HepG2 (cell line): Measurements from ENCODE around the gene MPIG6B. TPM values are rescaled to one million over a fixed set of nuclear protein-coding genes. Genes with fewer than 3 reads are reported as not detected.

Source experiments
- ATM ChIP-seq: fragments of 450-650 bp; IDR thresholded peaks from 2 replicates; pipeline ENCODE4 v1.7.1; 2017; ENCODE audit warnings: mild to moderate bottlenecking, borderline replicate concordance
- CBFB ChIP-seq: sonication (generic); formaldehyde crosslinking; IDR thresholded peaks from 2 replicates; pipeline ENCODE4 v1.4.0; 2020; ENCODE audit warnings: missing genetic modification reagents
- DRAP1 ChIP-seq: IDR thresholded peaks from 2 replicates; pipeline ENCODE4 v1.6.1; 2016; ENCODE audit warnings: missing genetic modification reagents, missing compliant biosample characterization
- GMEB1 ChIP-seq: sonication (generic); formaldehyde crosslinking; IDR thresholded peaks from 2 replicates; pipeline ENCODE4 v1.5.1; 2020; ENCODE audit warnings: missing genetic modification reagents, mild to moderate bottlenecking, borderline replicate concordance
- NCOR1 ChIP-seq: fragments of 200-600 bp; sonication (generic); IDR thresholded peaks from 2 replicates; pipeline ENCODE4 v1.7.0; 2017; ENCODE audit warnings: antibody characterized with exemption, low read length, borderline replicate concordance
- NFE2L1 ChIP-seq: sonication (generic); formaldehyde crosslinking; IDR thresholded peaks from 2 replicates; pipeline ENCODE4 v1.4.0; 2020; ENCODE audit warnings: missing genetic modification reagents, mild to moderate bottlenecking, borderline replicate concordance
- NFYB ChIP-seq: sonication (generic); formaldehyde crosslinking; IDR thresholded peaks from 2 replicates; pipeline ENCODE4 v1.4.0; 2020; ENCODE audit warnings: missing genetic modification reagents
- NONO ChIP-seq, 2 experiments: fragments of 450-650 bp in 1 of 2; sonication (generic) in 1 of 2; formaldehyde crosslinking in 1 of 2; IDR thresholded peaks in 1 of 2; conservative IDR thresholded peaks in 1 of 2; 2 replicates each; pipeline versions ENCODE4 v1.6.1 to v1.8.0; 2017 to 2022; ENCODE audit warnings: mild to moderate bottlenecking in 1 of 2, missing genetic modification reagents in 1 of 2, moderate library complexity in 1 of 2
- PCBP1 ChIP-seq: fragments of 200-400 bp; formaldehyde crosslinking; IDR thresholded peaks from 2 replicates; pipeline ENCODE4 v1.6.1; 2017; ENCODE audit warnings: mild to moderate bottlenecking, low read depth, low read length, borderline replicate concordance
- RNF219 ChIP-seq: sonication (generic); formaldehyde crosslinking; IDR thresholded peaks from 2 replicates; pipeline ENCODE4 v1.5.0; 2020; ENCODE audit warnings: mild to moderate bottlenecking, missing genetic modification reagents
- SRSF4 ChIP-seq: fragments of 200-400 bp; formaldehyde crosslinking; IDR thresholded peaks from one replicate; pipeline ENCODE4 v1.6.1; 2018; ENCODE audit warnings: mild to moderate bottlenecking, low read depth, low read length, moderate library complexity; ENCODE audit not compliant: poor library complexity, severe bottlenecking
- SRY ChIP-seq: sonication (generic); formaldehyde crosslinking; IDR thresholded peaks from 2 replicates; pipeline ENCODE4 v1.8.0; 2022; ENCODE audit warnings: mild to moderate bottlenecking, missing genetic modification reagents
- ZBTB25 ChIP-seq: IDR thresholded peaks from 2 replicates; pipeline ENCODE4 v1.6.1; 2018; ENCODE audit warnings: missing genetic modification reagents
- ZNF354B ChIP-seq: sonication (generic); formaldehyde crosslinking; IDR thresholded peaks from 2 replicates; pipeline ENCODE4 v1.8.0; 2022; ENCODE audit warnings: mild to moderate bottlenecking, missing genetic modification reagents
- ZNF431 ChIP-seq: sonication (generic); formaldehyde crosslinking; IDR thresholded peaks from 2 replicates; pipeline ENCODE4 v1.9.0; 2022; ENCODE audit warnings: missing genetic modification reagents, low read depth, mild to moderate bottlenecking, borderline replicate concordance
- ZNF512 ChIP-seq: sonication (generic); formaldehyde crosslinking; IDR thresholded peaks from 2 replicates; pipeline ENCODE4 v1.4.0; 2020; ENCODE audit warnings: mild to moderate bottlenecking, missing genetic modification reagents
- ZSCAN29 ChIP-seq: sonication (generic); formaldehyde crosslinking; conservative IDR thresholded peaks from 2 replicates; pipeline ENCODE4 v1.4.0; 2020; ENCODE audit warnings: mild to moderate bottlenecking, missing genetic modification reagents
- ZUFSP ChIP-seq: sonication (generic); formaldehyde crosslinking; IDR thresholded peaks from 2 replicates; pipeline ENCODE4 v1.9.0; 2021; ENCODE audit warnings: missing genetic modification reagents, mild to moderate bottlenecking, borderline replicate concordance
- polyA plus RNA-seq, 8 experiments: library from polyadenylated mRNA; depleted of rRNA in 3 of 8; stranded (reverse) in 7 of 8; unstranded in 1 of 8; fragments of >200 nt; fragmentation: Illumina TruSeq in 4 of 8; extraction: Trizol in 4 of 8; gene quantifications; 2 replicates each; pipeline versions ENCODE4 v1.2.1 to v1.2.3, GENCODE V29; 2011 to 2016; ENCODE audit warnings: low read depth in 4 of 8, missing spikeins in 1 of 8, mixed read lengths in 1 of 8; ENCODE audit not compliant: insufficient read depth in 1 of 8
- total RNA-seq, 5 experiments: library from RNA; depleted of rRNA; stranded (reverse); fragments of >200 nt; fragmentation: Illumina TruSeq; extraction: Trizol; gene quantifications; 2 replicates each; pipeline ENCODE4 v1.2.3, GENCODE V29; 2016; ENCODE audit warnings: low read depth in 1 of 5

The MPIG6B gene
- total and polyA plus RNA-seq, 2 of the 13 experiments (the other 11 are each of a cell fraction or from before 2014, with no cell fraction given): not detected

GRCh38 chr6:31737991-31738979 lies 15.1 kb downstream of the MPIG6B start (continued):
- no peak for TF ChIP-seq SRSF4
- TF ChIP-seq ZBTB25 (CRISPR knock-in tag): peak; percentile 81
- no peak for TF ChIP-seq NONO (IDR thresholded peaks at IDR 0.05)
- TF ChIP-seq NONO (CRISPR knock-in tag; conservative IDR thresholded peaks at IDR 0.05): peak; percentile 84
- TF ChIP-seq ZSCAN29 (CRISPR knock-in tag): peak; percentile 62; the same call in 1 of the 2 replicates
- TF ChIP-seq ZNF354B (CRISPR knock-in tag): peak; percentile 44; the same call in 1 of the 2 replicates
- no peak for TF ChIP-seq GMEB1 (CRISPR knock-in tag)
- TF ChIP-seq NCOR1: peak; percentile 31; the same call in 1 of the 2 replicates
- no peak for TF ChIP-seq ZNF512
- TF ChIP-seq ZUFSP (CRISPR knock-in tag): no peak
- TF ChIP-seq DRAP1: peak; percentile 86
- peak; percentile 51 for TF ChIP-seq NFYB (CRISPR knock-in tag)
- no peak for TF ChIP-seq PCBP1
- no peak for TF ChIP-seq NFE2L1 (CRISPR knock-in tag)
- no peak for TF ChIP-seq RNF219 (CRISPR knock-in tag)
- TF ChIP-seq ATM: no peak
- no peak for TF ChIP-seq SRY
- no peak for TF ChIP-seq CBFB (CRISPR knock-in tag)
- no peak for TF ChIP-seq ZNF431
